H1 (cell line): ENCODE results near the gene CAMSAP1. TPM values are rescaled to one million over a fixed set of nuclear protein-coding genes. Genes with fewer than 3 reads are reported as not detected.
A peak's percentile ranks its signal among the peaks of the same experiment; 100 is the strongest.

ENCODE experiments used
- CTCF ChIA-PET: fragments of 300-600 bp; sonication (Branson Sonifier 250); formaldehyde crosslinking; loops from one replicate; lab custom pipeline; 2021; ENCODE audit not compliant: partially characterized antibody; lab: Charles Lee
- POLR2A ChIA-PET: fragments of 300-600 bp; sonication (Branson Sonifier 250); formaldehyde crosslinking; loops from one replicate; lab custom pipeline; 2021; ENCODE audit warnings: inconsistent platforms; ENCODE audit not compliant: partially characterized antibody; lab: Charles Lee
- DNase-seq, 2 experiments: peaks; one replicate each; pipeline versions ENCODE4 v3.0.0 to v3.0.0-alpha.2; 2010 to 2022; ENCODE audit warnings: low spot score in 2 of 2, low read depth in 1 of 2, mixed read lengths in 1 of 2
- FAIRE-seq: peaks from 2 replicates; lab custom pipeline; 2011; peaks lifted over from hg19 to GRCh38; lab: Jason Lieb, UNC
- H2AFZ ChIP-seq: 2 replicates; pipeline ENCODE4 v1.8.1; 2012; ENCODE audit warnings: low read length, inconsistent platforms
- H2AK5ac ChIP-seq: 2 replicates; pipeline ENCODE4 v1.6.1; 2013; ENCODE audit warnings: low read depth, low read length
- H2BK120ac ChIP-seq: replicated peaks from 2 replicates; pipeline ENCODE3; 2013; ENCODE audit warnings: low read depth, low read length, inconsistent platforms
- H2BK12ac ChIP-seq: 2 replicates; pipeline ENCODE4 v1.6.1; 2013; ENCODE audit warnings: low read depth, low read length
- H2BK15ac ChIP-seq: 2 replicates; pipeline ENCODE4 v1.6.1; 2013; ENCODE audit warnings: low read length
- H2BK20ac ChIP-seq: 2 replicates; pipeline ENCODE4 v1.6.1; 2013; ENCODE audit warnings: low read length
- H2BK5ac ChIP-seq: 2 replicates; pipeline ENCODE4 v1.6.1; 2013; ENCODE audit warnings: low read depth, low read length
- H3K14ac ChIP-seq: 2 replicates; pipeline ENCODE4 v1.6.1; 2013; ENCODE audit warnings: inconsistent platforms; ENCODE audit not compliant: insufficient read length
- H3K18ac ChIP-seq: 2 replicates; pipeline ENCODE4 v1.6.1; 2013; ENCODE audit warnings: low read length; ENCODE audit errors: extremely low read depth
- H3K23ac ChIP-seq: 2 replicates; pipeline ENCODE4 v1.6.1; 2013; ENCODE audit warnings: inconsistent platforms; ENCODE audit not compliant: insufficient read length
- H3K23me2 ChIP-seq: 2 replicates; pipeline ENCODE4 v1.6.1; 2013; ENCODE audit warnings: low read depth, low read length
- H3K27ac ChIP-seq: 2 replicates; pipeline ENCODE4 v1.6.1; 2011; ENCODE audit warnings: low read depth, low read length, inconsistent platforms
- H3K27me3 ChIP-seq, 4 experiments: replicated peaks in 1 of 4; 1 replicate in 1 of 4; 2 replicates in 3 of 4; pipeline versions ENCODE4 v1.6.1 to v1.8.1; 2011 to 2013; ENCODE audit warnings: low read length in 3 of 4, mild to moderate bottlenecking in 3 of 4, inconsistent platforms in 2 of 4, mixed read lengths in 2 of 4, moderate library complexity in 1 of 4; ENCODE audit not compliant: control insufficient read depth in 3 of 4, insufficient read depth in 3 of 4; ENCODE audit errors: extremely low read depth in 1 of 4
- H3K36me3 ChIP-seq, 4 experiments: 2 replicates each; pipeline versions ENCODE4 v1.6.1 to v1.8.1; 2011 to 2013; ENCODE audit warnings: mild to moderate bottlenecking in 4 of 4, low read length in 3 of 4, moderate library complexity in 2 of 4, control low read depth in 1 of 4, inconsistent platforms in 1 of 4; ENCODE audit not compliant: insufficient read depth in 4 of 4, control insufficient read depth in 2 of 4
- H3K4ac ChIP-seq: replicated peaks from 2 replicates; pipeline ENCODE3; 2013; ENCODE audit warnings: low read length, low read depth, mixed read lengths, inconsistent platforms; ENCODE audit not compliant: insufficient read length
- H3K4me1 ChIP-seq, 4 experiments: replicated peaks in 1 of 4; 1 replicate in 1 of 4; 2 replicates in 3 of 4; pipeline versions ENCODE4 v1.6.1 to v1.8.1; 2011 to 2013; ENCODE audit warnings: low read length in 3 of 4, inconsistent platforms in 2 of 4, mixed read lengths in 1 of 4; ENCODE audit not compliant: insufficient read depth in 4 of 4, control insufficient read depth in 3 of 4
- H3K4me2 ChIP-seq, 2 experiments: 2 replicates each; pipeline versions ENCODE4 v1.6.1 to v1.8.1; 2011 to 2013; ENCODE audit warnings: low read depth in 2 of 2, low read length in 2 of 2, control low read depth in 1 of 2, inconsistent platforms in 1 of 2, mild to moderate bottlenecking in 1 of 2; ENCODE audit not compliant: insufficient read depth in 1 of 2
- H3K4me3 ChIP-seq, 4 experiments: fragments of 200-600, 300-600 bp in 1 of 4; sonication (generic), shearing (Covaris generic), sonication (Bioruptor Twin) in 1 of 4; 2 replicates each; pipeline versions ENCODE4 v1.5.1 to v1.8.1; 2011 to 2016; ENCODE audit warnings: low read length in 4 of 4, low read depth in 3 of 4, control low read depth in 2 of 4, inconsistent platforms in 2 of 4, mild to moderate bottlenecking in 2 of 4, mixed read lengths in 1 of 4, moderate library complexity in 1 of 4; ENCODE audit not compliant: insufficient read depth in 2 of 4; ENCODE audit errors: extremely low read depth in 1 of 4
- H3K56ac ChIP-seq: replicated peaks from 2 replicates; pipeline ENCODE3; 2013; ENCODE audit warnings: low read depth, mild to moderate bottlenecking, mixed read lengths, low read length, inconsistent platforms; ENCODE audit not compliant: insufficient read length
- H3K79me1 ChIP-seq: 2 replicates; pipeline ENCODE4 v1.6.1; 2013; ENCODE audit warnings: low read depth, low read length, control low read depth
- H3K79me2 ChIP-seq, 2 experiments: 2 replicates each; pipeline versions ENCODE4 v1.6.1 to v1.8.1; 2012 to 2013; ENCODE audit warnings: low read length in 2 of 2, mild to moderate bottlenecking in 2 of 2, inconsistent platforms in 1 of 2; ENCODE audit not compliant: insufficient read depth in 2 of 2, control insufficient read depth in 1 of 2
- H3K9ac ChIP-seq, 4 experiments: replicated peaks in 1 of 4; 1 replicate in 1 of 4; 2 replicates in 3 of 4; pipeline versions ENCODE4 v1.6.1 to v1.8.1; 2011 to 2013; ENCODE audit warnings: low read depth in 3 of 4, low read length in 3 of 4, control low read depth in 2 of 4, mild to moderate bottlenecking in 2 of 4, moderate library complexity in 2 of 4, inconsistent platforms in 1 of 4; ENCODE audit errors: extremely low read depth in 1 of 4
- H3K9me3 ChIP-seq, 2 experiments: 2 replicates each; pipeline versions ENCODE4 v1.6.1 to v1.8.1; 2012 to 2013; ENCODE audit warnings: mild to moderate bottlenecking in 2 of 2, moderate library complexity in 2 of 2, control low read depth in 1 of 2, inconsistent platforms in 1 of 2, low read depth in 1 of 2, low read length in 1 of 2, mixed read lengths in 1 of 2; ENCODE audit not compliant: insufficient read depth in 2 of 2
- H4K20me1 ChIP-seq, 2 experiments: replicated peaks in 1 of 2; 2 replicates each; pipeline versions ENCODE3 to v1.8.1; 2011 to 2013; ENCODE audit warnings: inconsistent platforms in 2 of 2, low read length in 2 of 2, mild to moderate bottlenecking in 1 of 2; ENCODE audit not compliant: insufficient read depth in 2 of 2, control insufficient read depth in 1 of 2
- H4K5ac ChIP-seq: 2 replicates; pipeline ENCODE4 v1.6.1; 2013; ENCODE audit warnings: low read length, low read depth, mixed read lengths, inconsistent platforms; ENCODE audit not compliant: insufficient read length
- H4K8ac ChIP-seq: 2 replicates; pipeline ENCODE4 v1.8.0; 2013; ENCODE audit warnings: mild to moderate bottlenecking, moderate library complexity, low read length, inconsistent platforms; ENCODE audit not compliant: insufficient read depth; ENCODE audit errors: extremely low read depth
- H4K91ac ChIP-seq: replicated peaks from 2 replicates; pipeline ENCODE3; 2013; ENCODE audit warnings: low read length, mixed read lengths, inconsistent platforms; ENCODE audit not compliant: insufficient read length
- BCL11A ChIP-seq, 2 experiments: IDR thresholded peaks; one replicate each; pipeline ENCODE4 v1.6.1; 2011; ENCODE audit warnings: low read depth in 2 of 2, low read length in 2 of 2, mild to moderate bottlenecking in 2 of 2
- BRCA1 ChIP-seq: IDR thresholded peaks from 2 replicates; pipeline ENCODE4 v1.6.1; 2012; ENCODE audit warnings: low read depth, low read length, improper control_type of control experiment
- JUND ChIP-seq: IDR thresholded peaks from 2 replicates; pipeline ENCODE4 v1.6.1; 2011; ENCODE audit warnings: mild to moderate bottlenecking, improper control_type of control experiment, low read length
- SP2 ChIP-seq: IDR thresholded peaks from 2 replicates; pipeline ENCODE4 v1.6.1; 2012; ENCODE audit warnings: mild to moderate bottlenecking, low read length, inconsistent platforms
- YY1 ChIP-seq: IDR thresholded peaks from 2 replicates; pipeline ENCODE4 v1.6.1; 2011; ENCODE audit warnings: low read depth, mild to moderate bottlenecking, low read length
- WGBS, 2 experiments: shearing (Covaris generic) in 1 of 2; methylation state at CpG; one replicate each; pipeline versions ENCODE4 v1.1.6 to v1.1.7; 2013 to 2015; ENCODE audit warnings: low lambda C conversion rate in 2 of 2, mixed read lengths in 2 of 2, inconsistent platforms in 1 of 2, low coverage in 1 of 2, missing lambda C conversion rate in 1 of 2; ENCODE audit not compliant: insufficient replicate concordance in 2 of 2, insufficient coverage in 1 of 2, insufficient read length in 1 of 2; ENCODE audit errors: extremely low coverage in 1 of 2, missing lambda C conversion rate in 1 of 2; 5-methylcytosine and 5-hydroxymethylcytosine counted together
- polyA plus RNA-seq, 7 experiments: library from polyadenylated mRNA; depleted of rRNA in 3 of 7; stranded (reverse) in 5 of 7; unstranded in 2 of 7; fragments of >200 nt in 5 of 7; fragments of 200-250 nt in 2 of 7; gene quantifications; 1 replicate in 5 of 7; 2 replicates in 1 of 7; 4 replicates in 1 of 7; pipeline versions ENCODE4 v1.2.1 to v1.2.3, GENCODE V29; 2011 to 2013; ENCODE audit warnings: missing spikeins in 2 of 7, mixed read lengths in 2 of 7
- total RNA-seq: library from RNA; stranded (reverse); fragmentation: NEBNext Ultra II Directional; extraction: Animal tissue kit (Norgen Biotek cat#: 25700); gene quantifications from 2 replicates; pipeline ENCODE4 v1.2.1, GENCODE V29; 2021
- TF ChIP-seq, protein P1 (sequence below): IDR thresholded peaks from 2 replicates; pipeline ENCODE4 v1.6.1; 2012; ENCODE audit warnings: inconsistent platforms

The CAMSAP1 gene
- total and polyA plus RNA-seq, 2 of the 8 experiments (the other 6 are each of a cell fraction or from before 2014, with no cell fraction given), result 13.4 to 44.0 TPM

- peak overlapping the region; percentile 67; the same call in 1 of the 2 replicates for H2BK5ac ChIP-seq
- no peak overlapping the region for H3K4me2 ChIP-seq
- TF ChIP-seq, protein P1, sequence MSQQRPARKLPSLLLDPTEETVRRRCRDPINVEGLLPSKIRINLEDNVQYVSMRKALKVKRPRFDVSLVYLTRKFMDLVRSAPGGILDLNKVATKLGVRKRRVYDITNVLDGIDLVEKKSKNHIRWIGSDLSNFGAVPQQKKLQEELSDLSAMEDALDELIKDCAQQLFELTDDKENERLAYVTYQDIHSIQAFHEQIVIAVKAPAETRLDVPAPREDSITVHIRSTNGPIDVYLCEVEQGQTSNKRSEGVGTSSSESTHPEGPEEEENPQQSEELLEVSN, result no peak
- TF ChIP-seq BRCA1 (no peak), BCL11A (IDR thresholded peaks at IDR 0.05; ENCODE audit: low read depth in 2 of 2, low read length in 2 of 2) (no peak), YY1 (no peak), JUND (no peak), SP2 (no peak)
These were observed 22.1 kb downstream of the CAMSAP1 start for GRCh38 chr9:135885100-135885853.

More at GRCh38 chr9:135885100-135885853, 22.1 kb downstream of the CAMSAP1 start:
- H2BK120ac ChIP-seq, result no peak overlapping the region
- no peaks in the 10 kb centered on the region for H3K23me2 ChIP-seq
- H3K4me3 ChIP-seq, result no peak overlapping the region
- no peaks in the 10 kb centered on the region for H3K27me3 ChIP-seq
- no peak overlapping the region for H3K23ac ChIP-seq
- no peak overlapping the region for H4K91ac ChIP-seq
- no peak overlapping the region for H3K56ac ChIP-seq
- H2BK12ac ChIP-seq, result no peak overlapping the region
- H2AK5ac ChIP-seq, result no peak overlapping the region
- no peak overlapping the region for H3K14ac ChIP-seq
- no peak overlapping the region for H2AFZ ChIP-seq
- no peaks in the 10 kb centered on the region for H3K9me3 ChIP-seq
- H2BK20ac ChIP-seq, result no peak overlapping the region
- no peak overlapping the region for H3K27ac ChIP-seq
- POLR2A ChIA-PET, result interaction anchor here (1.6 kb wide), 1 partner anchor 15 kb away, joined by 3 read pairs; no protein-coding TSS in a partner anchor
- CTCF ChIA-PET, result interaction anchor here (1.0 to 1.7 kb wide), 3 partner anchors 20 to 40 kb away, joined by 3 to 7 read pairs (median 5); no protein-coding TSS in a partner anchor
- no peak overlapping the region for H3K4ac ChIP-seq
- no peak overlapping the region; the same call in 1 of the 2 replicates for H4K8ac ChIP-seq
- H4K5ac ChIP-seq, result no peak overlapping the region
- peaks cover 42% of the 10 kb centered on the region for H3K79me1 ChIP-seq
- H3K36me3 ChIP-seq, result no peaks in the 10 kb centered on the region; a peak in 1 of 8 replicates
- H3K18ac ChIP-seq, result no peak overlapping the region; the same call in 1 of the 2 replicates
- peaks cover 3 to 43% (median 26%) of the 10 kb centered on the region in 4 experiments for H3K4me1 ChIP-seq
- no peak overlapping the region for H3K9ac ChIP-seq
- FAIRE-seq (no peak), DNase-seq (no peak)
- H4K20me1 ChIP-seq, result peaks cover 69 to 74% of the 10 kb centered on the region in 2 experiments
- no peak overlapping the region for H2BK15ac ChIP-seq
- WGBS, 2 experiments, result 85% methylated on average over 7 of the region's 7 CpGs; no CpG with 5 or more reads in 1 of the 2 experiments
- H3K79me2 ChIP-seq, result peaks cover 55 to 100% of the 10 kb centered on the region in 2 experiments
